HG02970 (cell line): ENCODE results near the gene IER5L.
"Not testable (repeated sequence)": the region's sequence is repeated elsewhere in the genome, so short reads cannot be mapped to it uniquely, and the experiment has no call there.

Experiments used
- ATAC-seq: cut with Tn5 transposase; IDR thresholded peaks from one replicate; pipeline ENCODE4 v1.9.1; 2021; ENCODE audit warnings: mild to moderate bottlenecking, moderate library complexity, moderate number of reproducible peaks; ENCODE audit not compliant: unreplicated experiment, low FRiP score

The IER5L gene

GRCh38 chr9:129164246-129164930 is 13.7 kb downstream of the IER5L start:
- no peak for ATAC-seq

- no peak for ATAC-seq
These were observed 14.3 kb downstream of the IER5L start for GRCh38 chr9:129163753-129164152.

- not testable (repeated sequence) for ATAC-seq
These were observed 14.8 kb downstream of the IER5L start for GRCh38 chr9:129163198-129163670.

GRCh38 chr9:129162497-129163197 is 15.4 kb downstream of the IER5L start:
- ATAC-seq, result no peak

- no peak for ATAC-seq
These were observed 16.6 kb downstream of the IER5L start for GRCh38 chr9:129161534-129161837.

DNA sequence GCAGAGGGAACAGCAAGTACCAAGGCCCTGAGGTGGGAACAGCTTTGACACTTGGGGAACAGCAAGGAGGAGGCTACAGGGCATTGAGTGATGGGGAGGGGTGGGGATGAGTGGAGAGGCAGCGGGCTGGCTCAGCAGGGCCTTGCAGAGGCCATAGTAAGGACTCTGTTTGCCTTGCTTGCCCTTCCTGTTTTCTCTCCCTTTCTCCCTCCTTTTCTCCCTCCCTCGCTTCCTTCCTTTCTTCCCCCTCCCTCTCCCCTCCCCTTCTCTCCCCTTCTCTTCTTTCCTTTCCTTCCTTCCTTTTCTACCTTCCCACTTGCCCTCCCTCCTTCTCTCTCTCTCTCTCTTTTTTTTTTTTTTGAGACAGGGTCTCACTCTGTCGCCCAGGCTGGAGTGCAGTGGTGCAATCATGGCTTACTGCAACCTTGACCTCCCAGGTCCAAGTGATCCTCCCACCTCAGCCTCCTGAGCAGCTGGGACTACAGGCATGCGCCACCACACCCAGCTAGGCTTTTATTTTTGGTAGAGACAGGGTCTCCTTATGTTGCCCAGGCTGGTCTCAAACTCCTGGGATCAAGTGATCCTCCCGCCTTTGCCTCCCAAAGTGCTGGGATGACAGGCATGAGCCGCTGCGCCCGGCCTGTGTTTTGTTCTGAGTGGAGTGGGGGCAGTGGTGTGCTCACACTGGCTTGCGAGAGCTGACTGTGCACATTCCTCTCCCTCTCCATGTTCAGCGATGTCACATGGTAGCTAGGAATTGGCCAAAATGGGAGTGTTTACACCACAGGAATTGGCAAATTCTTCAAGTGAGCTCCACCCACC is 17.1 kb downstream of the IER5L start:
- no peak for ATAC-seq

GRCh38 chr9:129156163-129156562 is 21.9 kb downstream of the IER5L start:
- no peak for ATAC-seq

GRCh38 chr9:129154866-129155477 is 23.1 kb downstream of the IER5L start:
- no peak for ATAC-seq

DNA sequence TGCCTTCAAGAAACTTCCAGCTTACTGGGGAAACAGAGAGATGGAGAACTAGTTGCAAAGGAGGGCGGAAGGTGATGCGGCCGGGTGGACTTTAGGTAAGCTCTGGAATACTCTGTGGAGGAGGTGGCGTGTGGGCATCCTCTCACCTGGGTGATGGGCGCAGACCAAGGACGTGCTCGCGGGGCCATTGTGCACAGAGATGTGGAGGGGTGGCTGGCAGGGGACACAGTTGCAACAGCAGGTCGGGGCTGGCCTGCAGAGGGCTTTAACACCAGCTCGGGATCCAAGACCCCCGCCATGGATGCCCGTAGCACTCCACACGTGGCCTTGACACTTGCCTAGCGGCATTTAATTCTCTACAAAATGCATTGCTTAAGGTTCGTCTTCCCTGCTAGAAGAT is 26.6 kb downstream of the IER5L start:
- ATAC-seq, result no peak

GRCh38 chr9:129150672-129151211 is 27.3 kb downstream of the IER5L start:
- no peak for ATAC-seq

DNA sequence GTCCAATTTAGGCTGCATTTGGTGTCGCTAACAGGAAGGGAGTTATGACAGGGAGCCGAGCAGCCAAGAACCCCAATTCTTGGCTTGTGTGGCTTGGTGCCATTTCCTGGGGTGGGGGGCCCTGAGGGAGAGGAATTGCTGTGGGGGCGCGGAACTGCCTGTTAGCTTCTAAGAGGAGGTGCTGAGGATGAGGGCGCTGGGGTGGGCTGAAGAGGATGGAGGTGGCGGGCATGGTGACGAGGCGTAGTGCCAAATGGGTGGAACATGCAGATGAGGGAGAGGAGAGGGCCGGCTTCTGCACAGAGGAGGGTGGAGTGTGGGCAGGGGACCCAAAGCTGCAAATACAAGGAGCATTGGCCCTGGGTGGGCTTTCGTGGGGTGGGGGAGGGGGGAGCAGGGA is 27.9 kb downstream of the IER5L start:
- ATAC-seq, result no peak

DNA sequence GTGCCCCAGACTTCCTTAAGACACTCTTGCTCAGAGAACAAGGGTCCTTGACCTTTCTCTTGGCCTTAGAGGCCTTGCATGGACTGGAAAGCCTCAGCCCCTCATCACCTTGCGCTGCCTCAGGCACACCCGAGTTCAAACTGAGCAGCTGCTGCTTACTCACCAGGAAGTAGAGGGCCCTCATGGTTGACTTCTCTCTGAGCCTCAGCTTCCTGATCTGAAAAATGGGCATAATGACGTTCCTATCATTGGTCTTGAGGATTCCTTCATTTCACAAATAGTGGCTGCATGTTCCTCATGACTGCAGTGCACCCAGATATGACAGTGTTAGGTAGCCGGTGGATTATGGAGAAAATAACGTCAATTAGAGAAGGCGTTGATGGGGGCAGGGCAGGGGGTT is 28.6 kb downstream of the IER5L start:
- ATAC-seq, result no peak

DNA sequence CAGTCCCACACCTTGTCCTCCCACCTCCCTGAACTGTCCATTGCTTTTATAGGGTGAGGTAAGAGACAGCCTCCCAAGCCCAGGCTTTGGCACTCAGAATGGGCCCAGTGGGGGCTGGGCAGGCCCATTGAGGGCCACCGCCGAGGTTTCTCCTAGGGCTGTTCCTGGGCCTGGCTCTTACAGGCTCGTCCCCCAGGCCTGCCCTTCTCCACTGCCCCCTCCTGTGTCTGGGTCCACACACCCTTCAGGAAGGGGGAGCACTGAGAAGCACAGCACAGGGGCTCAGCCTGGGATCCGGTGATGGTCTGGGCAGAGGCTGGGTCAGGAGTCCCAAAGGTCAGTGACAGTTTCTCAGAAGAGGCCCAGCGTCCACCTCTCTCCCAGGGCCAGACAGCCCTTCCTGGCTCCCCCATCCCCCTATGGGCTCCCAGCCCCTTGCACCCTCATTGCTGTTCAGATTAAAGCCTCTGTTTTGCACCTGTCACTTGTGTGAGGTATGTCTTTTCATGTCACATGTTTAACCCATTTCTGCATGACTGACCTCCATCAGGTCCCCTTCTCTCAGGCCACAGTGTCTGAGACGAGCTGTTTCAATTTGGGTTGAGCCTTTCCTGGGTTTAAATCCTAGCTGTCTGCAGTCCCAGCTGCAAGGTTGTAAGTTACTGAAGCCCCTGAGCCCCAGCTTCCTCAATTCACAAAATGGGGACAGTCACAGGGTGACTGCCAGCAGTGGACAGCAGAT is 29.4 kb downstream of the IER5L start:
- ATAC-seq, result no peak

GRCh38 chr9:129146441-129146941 is 31.6 kb downstream of the IER5L start:
- ATAC-seq, result no peak

GRCh38 chr9:129145841-129146292 is 32.2 kb downstream of the IER5L start:
- ATAC-seq, result no peak

DNA sequence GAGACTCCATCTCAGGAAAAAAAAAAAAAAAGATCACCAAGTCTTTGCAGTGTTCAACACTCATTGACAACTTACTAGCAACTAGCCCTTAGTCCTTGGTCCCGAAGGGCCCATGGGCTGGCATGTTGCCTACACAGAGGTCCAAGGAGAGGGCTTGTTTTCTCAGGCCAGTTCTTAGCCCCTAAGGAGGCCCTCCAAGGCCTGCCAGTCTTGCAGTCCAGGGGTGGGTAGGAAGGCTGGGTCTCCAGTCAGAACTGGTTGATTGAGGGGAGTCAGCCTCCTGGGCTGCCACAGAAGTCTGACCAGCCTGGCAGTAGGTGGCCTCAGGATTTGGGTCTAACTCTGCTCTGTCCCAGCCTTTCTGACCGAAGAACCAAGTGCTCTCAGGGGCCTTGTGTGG is 32.7 kb downstream of the IER5L start:
- no peak for ATAC-seq

- ATAC-seq, result no peak
These were observed 34.8 kb downstream of the IER5L start for GRCh38 chr9:129143031-129143927.

- no peak for ATAC-seq
These were observed 35.7 kb downstream of the IER5L start for GRCh38 chr9:129142138-129142935.
